ENCODE data around the gene MTMR3. TPM values are rescaled to one million over a fixed set of nuclear protein-coding genes. Genes with fewer than 3 reads are reported as not detected.
A peak's percentile ranks its signal among the peaks of the same experiment; 100 is the strongest.

Gene MTMR3
- total RNA-seq, 1 donor from 2014 or later = 35.4 TPM

DNA sequence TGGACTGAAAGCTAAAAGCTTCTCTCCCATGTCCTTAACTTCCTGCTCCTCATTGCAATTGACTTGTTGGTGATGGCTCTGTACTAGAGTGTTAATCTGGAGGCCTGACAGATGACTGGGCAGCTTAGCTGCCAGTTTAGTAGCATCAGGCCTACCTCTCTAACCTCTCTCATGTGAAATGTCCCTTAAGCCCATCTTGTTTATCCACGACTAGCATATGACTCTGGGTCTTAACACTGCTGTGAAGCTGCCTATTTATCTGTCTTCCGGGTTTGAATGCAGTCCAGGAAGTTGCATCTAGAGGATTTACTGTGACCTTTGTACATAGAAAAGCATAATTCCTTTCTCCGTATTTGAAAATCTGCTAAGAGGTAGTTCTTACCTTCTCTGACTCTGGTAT lies 112.0 kb downstream of the MTMR3 start:
- peaks cover 21% of the 10 kb centered on the region for H3K36me3 Mint-ChIP-seq
- H3K4me1 Mint-ChIP-seq = peaks cover 19% of the 10 kb centered on the region
- Histone ChIP-seq H3K4me2 (no peak overlapping the region), H4K20me1 (ENCODE audit: low read depth) (peaks cover 11% of the 10 kb centered on the region), H3K27ac (no peak overlapping the region), H3F3A (ENCODE audit: low read depth) (no peaks in the 10 kb centered on the region), H3K27me3 (no peaks in the 10 kb centered on the region), H3K4me3 (no peak overlapping the region), H3K9ac (no peak overlapping the region), H3K79me2 (ENCODE audit: low read depth) (no peaks in the 10 kb centered on the region), H3K9me3 (ENCODE audit: low read depth) (no peaks in the 10 kb centered on the region), H2AFZ (replicated peaks) (no peak overlapping the region), H3K36me3 (peaks cover 7% of the 10 kb centered on the region), H3K4me1 (peaks cover 6% of the 10 kb centered on the region)
- H3K27ac Mint-ChIP-seq = no peak overlapping the region
- TF ChIP-seq EZH2phosphoT487 (IDR thresholded peaks at IDR 0.05) = no peak
- TF ChIP-seq, protein P1, sequence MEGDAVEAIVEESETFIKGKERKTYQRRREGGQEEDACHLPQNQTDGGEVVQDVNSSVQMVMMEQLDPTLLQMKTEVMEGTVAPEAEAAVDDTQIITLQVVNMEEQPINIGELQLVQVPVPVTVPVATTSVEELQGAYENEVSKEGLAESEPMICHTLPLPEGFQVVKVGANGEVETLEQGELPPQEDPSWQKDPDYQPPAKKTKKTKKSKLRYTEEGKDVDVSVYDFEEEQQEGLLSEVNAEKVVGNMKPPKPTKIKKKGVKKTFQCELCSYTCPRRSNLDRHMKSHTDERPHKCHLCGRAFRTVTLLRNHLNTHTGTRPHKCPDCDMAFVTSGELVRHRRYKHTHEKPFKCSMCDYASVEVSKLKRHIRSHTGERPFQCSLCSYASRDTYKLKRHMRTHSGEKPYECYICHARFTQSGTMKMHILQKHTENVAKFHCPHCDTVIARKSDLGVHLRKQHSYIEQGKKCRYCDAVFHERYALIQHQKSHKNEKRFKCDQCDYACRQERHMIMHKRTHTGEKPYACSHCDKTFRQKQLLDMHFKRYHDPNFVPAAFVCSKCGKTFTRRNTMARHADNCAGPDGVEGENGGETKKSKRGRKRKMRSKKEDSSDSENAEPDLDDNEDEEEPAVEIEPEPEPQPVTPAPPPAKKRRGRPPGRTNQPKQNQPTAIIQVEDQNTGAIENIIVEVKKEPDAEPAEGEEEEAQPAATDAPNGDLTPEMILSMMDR (IDR thresholded peaks at IDR 0.05) = no peak
- TF ChIP-seq EZH2 (IDR thresholded peaks at IDR 0.05) = no peak
- no peaks in the 10 kb centered on the region for H3K9me3 Mint-ChIP-seq
- H3K27me3 Mint-ChIP-seq (ENCODE audit: insufficient read depth, low read depth) = no peaks in the 10 kb centered on the region
- no peak overlapping the region for H3K4me3 Mint-ChIP-seq
- no peak for DNase-seq (ENCODE audit: low spot score)

DNA sequence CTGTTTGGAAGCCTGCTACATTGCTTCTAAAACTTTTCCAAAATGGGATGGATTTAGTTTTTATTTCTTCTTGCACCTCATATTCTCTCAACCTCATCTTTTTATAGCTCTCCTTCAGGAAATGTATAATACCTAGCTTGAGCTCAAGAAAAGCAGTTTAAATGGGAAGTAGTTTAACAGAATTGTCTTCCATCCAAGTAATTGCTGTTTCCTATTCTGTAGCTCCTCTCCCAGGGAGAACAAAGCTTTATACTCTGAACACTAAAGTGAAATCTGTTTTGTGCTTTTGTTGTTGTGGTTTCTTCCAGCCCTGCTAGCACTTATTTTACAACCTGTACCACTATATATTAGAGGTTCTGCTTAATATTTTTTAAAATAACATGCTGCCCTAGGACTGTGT lies 114.1 kb downstream of the MTMR3 start:
- no peaks in the 10 kb centered on the region for H3K27me3 ChIP-seq
- no peak overlapping the region for H2AFZ ChIP-seq (replicated peaks)
- H3K4me1 Mint-ChIP-seq = peaks cover 15% of the 10 kb centered on the region
- H3K9me3 Mint-ChIP-seq = no peaks in the 10 kb centered on the region
- no peaks in the 10 kb centered on the region for H3F3A ChIP-seq (ENCODE audit: low read depth)
- H3K27ac ChIP-seq = peak overlapping the region; percentile 30
- H3K27ac Mint-ChIP-seq = no peak overlapping the region
- peaks cover 6% of the 10 kb centered on the region for H3K4me1 ChIP-seq
- TF ChIP-seq, protein P1 (IDR thresholded peaks at IDR 0.05) = no peak
- TF ChIP-seq EZH2phosphoT487 (IDR thresholded peaks at IDR 0.05) (no peak), EZH2 (IDR thresholded peaks at IDR 0.05) (no peak)
- no peaks in the 10 kb centered on the region for H3K79me2 ChIP-seq (ENCODE audit: low read depth)
- no peak overlapping the region for H3K9ac ChIP-seq
- peaks cover 15% of the 10 kb centered on the region for H3K36me3 Mint-ChIP-seq
- H3K4me3 Mint-ChIP-seq = no peak overlapping the region
- no peak overlapping the region for H3K4me3 ChIP-seq
- no peak overlapping the region for H3K4me2 ChIP-seq
- H4K20me1 ChIP-seq (ENCODE audit: low read depth) = peaks cover 14% of the 10 kb centered on the region
- no peaks in the 10 kb centered on the region for H3K9me3 ChIP-seq (ENCODE audit: low read depth)
- DNase-seq (ENCODE audit: low spot score) = no peak
- H3K27me3 Mint-ChIP-seq (ENCODE audit: insufficient read depth, low read depth) = no peaks in the 10 kb centered on the region
- peaks cover 7% of the 10 kb centered on the region for H3K36me3 ChIP-seq

DNA sequence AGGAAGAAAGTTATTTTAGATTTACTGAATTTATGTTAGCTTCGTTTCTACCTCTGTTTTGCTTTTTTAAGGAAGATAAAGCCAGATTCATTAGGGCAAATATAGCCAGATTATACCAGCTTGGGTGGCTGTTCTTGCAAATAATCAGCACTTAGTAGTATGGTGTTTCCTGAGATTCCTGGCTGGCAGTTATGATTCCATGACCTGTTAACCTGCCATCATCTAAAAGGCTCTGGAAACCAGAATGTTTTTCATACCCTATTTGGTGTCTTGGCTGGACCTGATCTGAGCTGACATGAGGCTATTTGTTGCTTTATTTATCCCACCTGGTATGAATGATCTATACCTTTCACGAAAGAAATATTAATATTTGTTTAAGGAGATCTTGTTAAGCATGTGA lies 114.5 kb downstream of the MTMR3 start:
- Mint-ChIP-seq H3K36me3 (peaks cover 13% of the 10 kb centered on the region), H3K9me3 (no peaks in the 10 kb centered on the region), H3K27ac (no peak overlapping the region), H3K27me3 (ENCODE audit: insufficient read depth, low read depth) (no peaks in the 10 kb centered on the region), H3K4me3 (no peak overlapping the region), H3K4me1 (peaks cover 12% of the 10 kb centered on the region)
- Histone ChIP-seq H3K4me2 (no peak overlapping the region), H4K20me1 (ENCODE audit: low read depth) (peaks cover 17% of the 10 kb centered on the region), H2AFZ (replicated peaks) (no peak overlapping the region), H3F3A (ENCODE audit: low read depth) (no peaks in the 10 kb centered on the region), H3K27me3 (no peaks in the 10 kb centered on the region), H3K4me1 (peaks cover 6% of the 10 kb centered on the region), H3K9ac (no peak overlapping the region), H3K9me3 (ENCODE audit: low read depth) (no peaks in the 10 kb centered on the region), H3K27ac (peak overlapping the region; percentile 30), H3K79me2 (ENCODE audit: low read depth) (no peaks in the 10 kb centered on the region), H3K4me3 (no peak overlapping the region), H3K36me3 (peaks cover 7% of the 10 kb centered on the region)
- TF ChIP-seq, protein P1 (IDR thresholded peaks at IDR 0.05) = no peak
- TF ChIP-seq EZH2 (IDR thresholded peaks at IDR 0.05) = no peak
- no peak for TF ChIP-seq EZH2phosphoT487 (IDR thresholded peaks at IDR 0.05)
- no peak for DNase-seq (ENCODE audit: low spot score)

Data from neural progenitor cell (in vitro differentiated cells).